DMS153 (cell line): Measurements from ENCODE around the gene TNFSF12.

ENCODE experiments used
- DNase-seq: peaks from one replicate; lab custom pipeline; 2025; lab: John Stamatoyannopoulos, UW

Gene TNFSF12

GRCh38 chr17:7544911-7545310 lies 3.9 kb upstream of the TNFSF12 start:
- no peak for DNase-seq

- no peak for DNase-seq
Measured at GRCh38 chr17:7549401-7550055, 670 bp downstream of the TNFSF12 start.

- no peak for DNase-seq
Measured at GRCh38 chr17:7550344-7550743, 1.5 kb downstream of the TNFSF12 start.

- no peak for DNase-seq
Measured at GRCh38 chr17:7551396-7551795, 2.5 kb downstream of the TNFSF12 start.

- no peak for DNase-seq
Measured at GRCh38 chr17:7552621-7553051, 3.8 kb downstream of the TNFSF12 start.

- no peak for DNase-seq
Measured at GRCh38 chr17:7553356-7553755, 4.5 kb downstream of the TNFSF12 start.

- DNase-seq: no peak
Measured at GRCh38 chr17:7555320-7555948, 6.6 kb downstream of the TNFSF12 start.

GRCh38 chr17:7556627-7557026 lies 7.8 kb downstream of the TNFSF12 start:
- no peak for DNase-seq

GRCh38 chr17:7557147-7557764 lies 8.4 kb downstream of the TNFSF12 start:
- no peak for DNase-seq

- DNase-seq: peak; percentile 64
Measured at GRCh38 chr17:7557775-7558543, 9.1 kb downstream of the TNFSF12 start.

- no peak for DNase-seq
Measured at GRCh38 chr17:7558544-7559319, 9.9 kb downstream of the TNFSF12 start, which contains the start of gene TNFSF13. TSS of gene TNFSF13 (plus strand) at chr17:7558750. CDS start at chr17:7559040, 290 bp downstream.

GRCh38 chr17:7559320-7560171 lies 10.7 kb downstream of the TNFSF12 start:
- no peak for DNase-seq

GRCh38 chr17:7560172-7561027 lies 11.5 kb downstream of the TNFSF12 start:
- peak; percentile 41 for DNase-seq

GRCh38 chr17:7561028-7561575 lies 12.2 kb downstream of the TNFSF12 start:
- peak; percentile 54 for DNase-seq

- peak; percentile 41 for DNase-seq
Measured at GRCh38 chr17:7561589-7562207, 12.8 kb downstream of the TNFSF12 start, which contains the start of gene SENP3. TSS of gene SENP3 (plus strand) at chr17:7561919. CDS start at chr17:7563077, 1,158 bp downstream.

- no peak for DNase-seq
Measured at GRCh38 chr17:7562208-7562605, 13.3 kb downstream of the TNFSF12 start.

- DNase-seq: no peak
Measured at GRCh38 chr17:7563115-7563869, 14.4 kb downstream of the TNFSF12 start.

GRCh38 chr17:7569571-7569970 lies 20.7 kb downstream of the TNFSF12 start:
- DNase-seq: no peak
